GM21737 (cell line): ENCODE data around the gene PHF12.

Experiments used
- ATAC-seq: cut with Tn5 transposase; IDR thresholded peaks from one replicate; pipeline ENCODE4 v1.9.1; 2021; ENCODE audit warnings: mild to moderate bottlenecking, moderate library complexity; ENCODE audit not compliant: unreplicated experiment

PHF12 gene

GRCh38 chr17:28862561-28862960 is 88.8 kb downstream of the PHF12 start:
- ATAC-seq: no peak

GRCh38 chr17:28861393-28862203 is 89.7 kb downstream of the PHF12 start:
- ATAC-seq: no peak

GRCh38 chr17:28860363-28860808 is 90.9 kb downstream of the PHF12 start:
- no peak for ATAC-seq

- no peak for ATAC-seq
These were observed 92.4 kb downstream of the PHF12 start for GRCh38 chr17:28858801-28859355.

GRCh38 chr17:28857905-28858800 is 93.2 kb downstream of the PHF12 start:
- ATAC-seq: no peak

GRCh38 chr17:28856028-28856574 is 95.2 kb downstream of the PHF12 start:
- no peak for ATAC-seq

- ATAC-seq: no peak
These were observed 96.0 kb downstream of the PHF12 start for GRCh38 chr17:28855336-28855679.
